Measurements from ENCODE around the gene PLEKHG4B.

PLEKHG4B gene

DNA sequence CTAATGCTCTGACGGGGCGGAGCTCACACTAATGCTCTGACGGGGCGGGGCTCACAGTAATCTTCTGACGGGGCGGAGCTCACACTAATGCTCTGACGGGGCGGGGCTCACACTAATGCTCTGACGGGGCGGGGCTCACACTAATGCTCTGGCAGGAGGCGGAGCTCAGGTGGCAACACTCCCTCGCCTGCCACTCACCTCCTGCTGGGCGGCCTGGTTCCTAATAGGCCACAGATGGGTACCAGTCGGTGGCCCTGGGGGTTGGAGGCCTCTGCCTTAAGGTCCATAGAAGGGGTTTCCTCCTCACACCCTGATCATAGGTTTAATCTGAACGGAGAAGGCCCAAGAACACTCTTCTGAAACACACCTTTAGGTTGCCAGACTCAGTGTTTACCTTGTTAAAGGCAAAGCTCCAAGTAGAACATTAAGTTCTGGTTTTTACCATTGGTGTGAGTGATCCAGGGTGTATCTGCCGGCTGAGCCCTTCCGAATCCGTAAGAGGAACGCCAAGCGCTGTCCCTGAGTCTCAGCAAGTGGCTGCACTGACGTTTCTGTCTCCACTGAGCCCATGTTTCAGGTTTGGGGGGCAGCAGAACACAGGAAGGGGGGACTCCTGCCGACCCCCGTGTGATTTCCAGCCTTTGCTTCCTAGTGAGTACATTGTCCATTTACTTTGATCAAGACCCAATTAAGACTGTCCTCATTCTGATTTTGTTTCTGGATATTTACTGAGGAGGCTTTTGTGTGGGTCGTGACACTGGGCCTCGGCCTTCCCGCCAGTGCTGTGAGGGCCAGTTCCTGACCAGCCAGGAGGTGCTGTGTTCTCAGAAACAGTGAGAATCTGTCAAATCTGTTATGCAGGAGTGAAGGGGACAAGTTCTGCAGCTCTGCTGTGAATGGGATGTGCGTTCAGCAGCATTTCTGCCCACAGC is 74.7 kb downstream of the PLEKHG4B start:
- Histone ChIP-seq H3K27me3 (replicated peaks) (no peaks in the 10 kb centered on the region), H3K27ac (no peak overlapping the region), H3K4me3 (ENCODE audit: low read depth, low read length) (no peak overlapping the region), H3K36me3 (replicated peaks) (no peaks in the 10 kb centered on the region)
- TF ChIP-seq, protein P1, sequence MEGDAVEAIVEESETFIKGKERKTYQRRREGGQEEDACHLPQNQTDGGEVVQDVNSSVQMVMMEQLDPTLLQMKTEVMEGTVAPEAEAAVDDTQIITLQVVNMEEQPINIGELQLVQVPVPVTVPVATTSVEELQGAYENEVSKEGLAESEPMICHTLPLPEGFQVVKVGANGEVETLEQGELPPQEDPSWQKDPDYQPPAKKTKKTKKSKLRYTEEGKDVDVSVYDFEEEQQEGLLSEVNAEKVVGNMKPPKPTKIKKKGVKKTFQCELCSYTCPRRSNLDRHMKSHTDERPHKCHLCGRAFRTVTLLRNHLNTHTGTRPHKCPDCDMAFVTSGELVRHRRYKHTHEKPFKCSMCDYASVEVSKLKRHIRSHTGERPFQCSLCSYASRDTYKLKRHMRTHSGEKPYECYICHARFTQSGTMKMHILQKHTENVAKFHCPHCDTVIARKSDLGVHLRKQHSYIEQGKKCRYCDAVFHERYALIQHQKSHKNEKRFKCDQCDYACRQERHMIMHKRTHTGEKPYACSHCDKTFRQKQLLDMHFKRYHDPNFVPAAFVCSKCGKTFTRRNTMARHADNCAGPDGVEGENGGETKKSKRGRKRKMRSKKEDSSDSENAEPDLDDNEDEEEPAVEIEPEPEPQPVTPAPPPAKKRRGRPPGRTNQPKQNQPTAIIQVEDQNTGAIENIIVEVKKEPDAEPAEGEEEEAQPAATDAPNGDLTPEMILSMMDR (IDR thresholded peaks at IDR 0.05; ENCODE audit: low read depth, low read length, missing control alignments): no peak
- in situ Hi-C loops (cut with HindIII; ENCODE audit: low pct_ligation_motif_present, low sequenced_read_pairs): no loop called here
- DNase-seq: no peak

DNA sequence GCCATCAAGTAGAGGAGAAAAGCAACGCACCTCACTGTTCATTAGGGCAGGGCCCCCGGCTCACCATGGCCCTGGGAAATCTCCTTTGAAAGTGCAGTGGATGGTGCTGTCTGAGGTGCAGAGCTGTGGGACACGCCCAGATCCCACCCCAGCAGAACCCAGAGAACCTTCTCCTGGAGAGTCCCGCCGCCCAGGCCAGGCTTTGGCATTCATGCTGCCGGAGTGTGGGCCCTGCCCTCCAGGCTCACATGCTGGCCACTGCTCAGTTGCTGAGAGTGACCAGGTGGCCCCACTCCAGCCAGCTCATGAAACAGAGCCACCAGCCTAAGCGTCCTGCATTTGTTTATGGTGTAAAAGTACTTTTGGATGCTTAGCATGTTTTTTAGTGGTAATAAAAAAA is 75.5 kb downstream of the PLEKHG4B start:
- TF ChIP-seq, protein P1 (IDR thresholded peaks at IDR 0.05; ENCODE audit: low read depth, low read length, missing control alignments): no peak
- in situ Hi-C loops (cut with HindIII; ENCODE audit: low pct_ligation_motif_present, low sequenced_read_pairs): no loop called here
- H3K27ac ChIP-seq: peak overlapping the region; percentile 99
- no peak for DNase-seq
- H3K27me3 ChIP-seq (replicated peaks): no peaks in the 10 kb centered on the region
- no peaks in the 10 kb centered on the region for H3K36me3 ChIP-seq (replicated peaks)
- H3K4me3 ChIP-seq (ENCODE audit: low read depth, low read length): no peak overlapping the region

DNA sequence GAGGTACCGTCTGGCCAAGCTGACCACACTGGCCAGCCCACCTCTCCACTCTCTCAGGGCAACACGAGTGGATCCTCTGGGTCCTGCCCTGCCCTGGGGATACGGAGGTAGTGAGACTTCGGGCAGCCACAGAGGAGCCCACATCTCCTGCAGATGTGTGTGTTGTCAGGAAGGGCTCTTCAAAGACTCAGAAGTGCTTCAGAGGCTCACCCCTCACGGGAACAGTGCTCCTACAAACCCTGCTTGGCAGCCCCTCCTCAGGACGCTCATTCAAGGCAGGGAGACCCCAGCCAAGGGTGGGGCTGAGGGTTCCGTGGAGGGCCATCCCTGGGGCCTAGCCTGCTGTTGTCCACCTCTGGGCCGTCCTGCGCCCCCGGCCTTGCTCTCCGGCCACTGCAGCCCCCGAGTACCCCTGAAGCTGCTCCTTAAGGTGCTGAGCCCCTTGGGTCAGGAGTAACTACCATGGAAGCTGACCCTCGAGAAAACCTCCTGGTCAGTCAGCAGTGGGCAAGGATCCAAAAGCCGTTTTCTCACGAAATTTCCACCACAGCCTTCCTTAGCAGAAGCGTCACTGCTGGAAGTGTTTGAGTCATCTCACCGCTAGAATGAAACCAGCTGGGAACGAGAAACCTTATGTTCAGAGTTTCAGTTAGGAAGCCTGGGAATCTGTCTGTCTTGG is 76.2 kb downstream of the PLEKHG4B start:
- TF ChIP-seq, protein P1 (IDR thresholded peaks at IDR 0.05; ENCODE audit: low read depth, low read length, missing control alignments): no peak
- in situ Hi-C loops (cut with HindIII; ENCODE audit: low pct_ligation_motif_present, low sequenced_read_pairs): no loop called here
- Histone ChIP-seq H3K36me3 (replicated peaks) (no peaks in the 10 kb centered on the region), H3K4me3 (ENCODE audit: low read depth, low read length) (no peak overlapping the region), H3K27ac (peak overlapping the region; percentile 99), H3K27me3 (replicated peaks) (no peaks in the 10 kb centered on the region)
- DNase-seq: peak; percentile 97

DNA sequence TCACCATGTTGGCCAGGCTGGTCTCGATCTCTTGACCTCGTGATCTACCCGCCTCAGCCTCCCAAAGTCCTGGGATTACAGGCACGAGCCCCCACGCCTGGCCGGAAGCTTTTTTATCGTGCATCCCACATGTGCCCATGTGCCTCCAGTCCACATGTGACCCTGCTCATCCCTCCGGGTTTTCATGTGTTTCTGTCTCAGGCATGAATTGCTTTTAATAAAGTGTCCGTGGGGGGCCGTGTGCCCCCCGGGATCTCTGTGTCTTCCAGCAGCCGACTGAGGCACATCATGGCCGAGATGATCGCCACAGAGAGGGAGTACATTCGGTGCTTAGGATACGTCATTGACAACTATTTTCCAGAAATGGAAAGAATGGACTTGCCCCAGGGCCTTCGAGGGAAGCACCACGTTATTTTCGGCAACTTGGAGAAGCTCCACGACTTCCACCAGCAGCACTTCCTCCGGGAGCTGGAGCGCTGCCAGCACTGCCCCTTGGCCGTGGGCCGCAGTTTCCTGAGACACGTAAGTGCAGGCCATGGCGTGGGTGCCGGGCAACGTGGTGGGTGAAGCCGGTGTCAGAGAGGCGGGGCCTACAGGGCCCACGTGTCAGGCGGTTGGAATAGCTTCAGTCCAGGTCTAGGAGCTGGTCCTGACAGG is 77.2 kb downstream of the PLEKHG4B start:
- in situ Hi-C loops (cut with HindIII; ENCODE audit: low pct_ligation_motif_present, low sequenced_read_pairs): no loop called here
- no peak overlapping the region for H3K4me3 ChIP-seq (ENCODE audit: low read depth, low read length)
- peak; percentile 84 for DNase-seq

DNA sequence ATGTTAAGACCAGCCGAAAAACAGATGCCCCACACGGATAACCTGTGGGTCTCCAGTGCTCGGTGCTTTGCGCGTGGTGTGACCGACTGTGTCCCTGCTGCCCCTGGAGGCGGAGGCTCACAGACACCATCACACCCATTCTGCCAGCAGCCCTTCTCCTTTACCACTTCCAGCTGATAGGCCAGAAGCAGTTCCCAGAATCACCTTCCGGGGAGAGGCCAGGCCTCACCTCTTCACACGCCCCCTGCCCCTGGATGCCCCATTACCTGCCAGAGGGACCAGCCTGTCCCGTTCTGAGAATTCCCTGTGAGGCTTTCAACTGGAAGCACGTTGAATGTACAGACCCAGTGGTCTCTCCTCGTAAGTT is 77.7 kb downstream of the PLEKHG4B start:
- DNase-seq: no peak
- no peak overlapping the region for H3K4me3 ChIP-seq (ENCODE audit: low read depth, low read length)
- TF ChIP-seq, protein P1 (IDR thresholded peaks at IDR 0.05; ENCODE audit: low read depth, low read length, missing control alignments): no peak
- H3K27me3 ChIP-seq (replicated peaks): no peaks in the 10 kb centered on the region
- no peaks in the 10 kb centered on the region for H3K36me3 ChIP-seq (replicated peaks)
- in situ Hi-C loops (cut with HindIII; ENCODE audit: low pct_ligation_motif_present, low sequenced_read_pairs): no loop called here
- H3K27ac ChIP-seq: peak overlapping the region; percentile 99

More for the DNA sequence above, 77.2 kb downstream of the PLEKHG4B start:
- TF ChIP-seq, protein P1 (IDR thresholded peaks at IDR 0.05; ENCODE audit: low read depth, low read length, missing control alignments): no peak
- H3K27me3 ChIP-seq (replicated peaks): no peaks in the 10 kb centered on the region
- H3K27ac ChIP-seq: peak overlapping the region; percentile 99
- no peaks in the 10 kb centered on the region for H3K36me3 ChIP-seq (replicated peaks)

Data from brain microvascular endothelial cell (primary cell).